Liver (tissue), 3 donors: ENCODE measurements around the gene LSAMP.

Source experiments
- CTCF ChIP-seq: fragments of 150-350 bp; IDR thresholded peaks from 2 replicates; pipeline ENCODE4 v1.5.1; 2017; ENCODE audit warnings: improper control_type of control experiment, low read depth, low read length; ENCODE audit not compliant: missing input control
- FOXA1 ChIP-seq: IDR thresholded peaks from 2 replicates; pipeline ENCODE4 v1.6.1; 2016; ENCODE audit warnings: antibody characterized with exemption
- JUND ChIP-seq, 2 donors: IDR thresholded peaks; 2 replicates each; pipeline ENCODE4 v1.6.1; 2016; ENCODE audit warnings: antibody characterized with exemption in 2 of 2
- NR2F2 ChIP-seq: IDR thresholded peaks from 2 replicates; pipeline ENCODE4 v1.6.1; 2016; ENCODE audit warnings: antibody characterized with exemption
- REST ChIP-seq: IDR thresholded peaks from 2 replicates; pipeline ENCODE4 v1.6.1; 2016; ENCODE audit warnings: antibody characterized with exemption, mild to moderate bottlenecking
- RXRA ChIP-seq, 2 donors: IDR thresholded peaks; 2 replicates each; pipeline ENCODE4 v1.6.1; 2017 to 2018; ENCODE audit warnings: antibody characterized with exemption in 2 of 2, mild to moderate bottlenecking in 1 of 2
- SP1 ChIP-seq: IDR thresholded peaks from 2 replicates; pipeline ENCODE4 v1.6.1; 2018; ENCODE audit warnings: antibody characterized with exemption, mild to moderate bottlenecking
- TAF1 ChIP-seq: conservative IDR thresholded peaks from 2 replicates; pipeline ENCODE4 v1.6.1; 2016; ENCODE audit warnings: antibody characterized with exemption, mild to moderate bottlenecking
- YY1 ChIP-seq: IDR thresholded peaks from 2 replicates; pipeline ENCODE4 v1.6.1; 2016; ENCODE audit warnings: antibody characterized with exemption, mild to moderate bottlenecking
- ZBTB33 ChIP-seq: IDR thresholded peaks from 2 replicates; pipeline ENCODE4 v1.6.1; 2016; ENCODE audit warnings: antibody characterized with exemption
- donor health status: healthy.
- donor health status: healthy.

- TF ChIP-seq CTCF = no peak
- TF ChIP-seq SP1 = no peak
- no peak for TF ChIP-seq JUND (IDR thresholded peaks at IDR 0.05)
- TF ChIP-seq NR2F2 = no peak
- TF ChIP-seq ZBTB33 = no peak
- TF ChIP-seq TAF1 = no peak
- no peak for TF ChIP-seq YY1
- no peak for TF ChIP-seq REST
- no peak for TF ChIP-seq RXRA (IDR thresholded peaks at IDR 0.05)
- no peak for TF ChIP-seq FOXA1
Measured at GRCh38 chr3:115857518-115858136, 587.7 kb downstream of the LSAMP start.
